Measurements from ENCODE around the gene KLHL3.

- peak; percentile 28 to 78 (median 70) for TF ChIP-seq CTCF (IDR thresholded peaks at IDR 0.05)
- no peak for TF ChIP-seq POLR2A (IDR thresholded peaks at IDR 0.05)
Observed at GRCh38 chr5:137743031-137743640, 7.2 kb upstream of the KLHL3 start.

Measured in body of pancreas (tissue), 4 donors.